Retinal pigment epithelial cell (primary cell): ENCODE measurements around the gene MYCT1.

ENCODE experiments used
- DNase-seq: peaks from one replicate; pipeline ENCODE4 v3.0.0-alpha.2; 2010; ENCODE audit warnings: low read depth
- H3K4me3 ChIP-seq: 2 replicates; pipeline ENCODE4 v1.5.1; 2011; ENCODE audit warnings: mild to moderate bottlenecking, low read length, control low read depth, moderate library complexity
- TF ChIP-seq, protein P1 (sequence below): conservative IDR thresholded peaks from 2 replicates; pipeline ENCODE4 v1.5.1; 2011; ENCODE audit warnings: low read depth, low read length, control low read depth, inconsistent platforms

The MYCT1 gene

DNA sequence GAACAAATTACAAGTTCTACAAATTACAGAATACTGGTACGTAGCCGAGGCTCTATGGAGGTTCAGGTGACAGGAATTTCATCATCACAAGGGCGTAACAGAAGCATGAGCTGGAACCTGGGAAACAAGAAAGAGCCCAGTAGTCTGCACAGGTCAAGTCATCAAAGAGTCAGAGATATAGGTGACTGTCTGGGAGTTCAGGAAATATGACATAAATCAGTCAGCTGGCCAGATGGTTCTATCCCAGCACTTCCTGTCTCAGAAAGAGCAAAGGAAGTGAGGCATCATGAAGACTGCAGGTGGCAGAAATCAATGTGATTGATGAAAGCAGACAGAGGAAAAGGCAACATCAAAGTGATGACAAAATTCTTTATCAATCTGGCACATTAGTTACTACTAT is 23.3 kb downstream of the MYCT1 start:
- no peak for DNase-seq

DNA sequence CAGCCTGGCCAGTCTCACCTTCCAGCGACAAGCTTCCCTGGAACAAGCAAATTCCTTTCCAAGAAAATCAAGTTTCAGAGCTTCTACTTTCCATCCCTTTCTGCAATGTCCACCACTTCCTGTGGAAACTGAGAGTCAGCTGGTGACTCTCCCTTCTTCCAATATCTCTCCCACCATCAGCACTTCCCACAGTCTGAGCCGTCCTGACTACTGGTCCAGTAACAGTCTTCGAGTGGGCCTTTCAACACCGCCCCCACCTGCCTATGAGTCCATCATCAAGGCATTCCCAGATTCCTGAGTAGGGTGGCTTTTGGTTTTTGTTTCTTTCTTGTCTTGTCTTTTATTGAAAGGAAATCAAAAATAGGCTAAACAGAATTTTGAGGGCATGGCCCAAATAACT is 24.3 kb downstream of the MYCT1 start:
- H3K4me3 ChIP-seq, result no peak overlapping the region
- DNase-seq, result no peak
- TF ChIP-seq, protein P1, sequence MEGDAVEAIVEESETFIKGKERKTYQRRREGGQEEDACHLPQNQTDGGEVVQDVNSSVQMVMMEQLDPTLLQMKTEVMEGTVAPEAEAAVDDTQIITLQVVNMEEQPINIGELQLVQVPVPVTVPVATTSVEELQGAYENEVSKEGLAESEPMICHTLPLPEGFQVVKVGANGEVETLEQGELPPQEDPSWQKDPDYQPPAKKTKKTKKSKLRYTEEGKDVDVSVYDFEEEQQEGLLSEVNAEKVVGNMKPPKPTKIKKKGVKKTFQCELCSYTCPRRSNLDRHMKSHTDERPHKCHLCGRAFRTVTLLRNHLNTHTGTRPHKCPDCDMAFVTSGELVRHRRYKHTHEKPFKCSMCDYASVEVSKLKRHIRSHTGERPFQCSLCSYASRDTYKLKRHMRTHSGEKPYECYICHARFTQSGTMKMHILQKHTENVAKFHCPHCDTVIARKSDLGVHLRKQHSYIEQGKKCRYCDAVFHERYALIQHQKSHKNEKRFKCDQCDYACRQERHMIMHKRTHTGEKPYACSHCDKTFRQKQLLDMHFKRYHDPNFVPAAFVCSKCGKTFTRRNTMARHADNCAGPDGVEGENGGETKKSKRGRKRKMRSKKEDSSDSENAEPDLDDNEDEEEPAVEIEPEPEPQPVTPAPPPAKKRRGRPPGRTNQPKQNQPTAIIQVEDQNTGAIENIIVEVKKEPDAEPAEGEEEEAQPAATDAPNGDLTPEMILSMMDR, result no peak

More for the DNA sequence above, 23.3 kb downstream of the MYCT1 start:
- TF ChIP-seq, protein P1, result no peak
- no peak overlapping the region for H3K4me3 ChIP-seq

DNA sequence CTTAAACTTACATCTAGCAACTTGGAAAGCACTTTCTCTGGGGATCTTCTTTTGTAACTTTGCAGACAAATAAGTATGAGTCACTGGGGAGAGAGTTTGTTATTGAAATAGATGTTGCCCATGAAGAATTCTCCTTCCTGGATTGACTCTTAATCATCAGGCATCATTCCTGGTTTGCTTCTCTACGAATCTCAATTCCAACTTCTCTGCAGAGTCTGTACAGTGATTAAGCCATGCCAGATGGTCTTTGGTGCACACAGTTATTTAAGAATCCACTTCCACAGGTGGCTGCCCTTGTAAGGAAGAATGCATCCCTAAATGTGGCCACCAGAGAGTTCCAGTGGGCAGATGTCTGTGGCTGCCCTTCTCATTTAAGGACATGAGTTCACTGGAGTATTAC is 25.7 kb downstream of the MYCT1 start:
- TF ChIP-seq, protein P1, result no peak
- H3K4me3 ChIP-seq, result no peak overlapping the region
- no peak for DNase-seq

DNA sequence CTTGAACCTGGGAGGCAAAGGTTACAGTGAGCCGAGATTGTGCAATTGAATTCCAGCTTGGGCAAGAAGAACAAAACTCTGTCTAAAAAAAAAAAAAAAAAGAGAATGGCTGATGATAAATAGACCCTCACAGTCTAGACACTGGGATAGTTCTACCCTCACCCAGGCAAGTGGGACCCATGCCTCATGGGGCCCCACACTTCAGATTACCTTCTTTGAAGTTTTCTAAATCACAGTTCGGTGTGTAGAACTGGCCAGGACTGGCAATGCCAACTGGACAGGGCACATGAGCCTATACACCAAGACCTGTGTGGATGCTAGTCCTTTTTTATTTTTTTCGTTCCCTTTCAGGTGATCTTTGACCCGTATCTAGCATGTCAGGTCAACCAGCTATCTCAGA is 28.6 kb downstream of the MYCT1 start:
- no peak for DNase-seq
- TF ChIP-seq, protein P1, result no peak
- no peak overlapping the region for H3K4me3 ChIP-seq

DNA sequence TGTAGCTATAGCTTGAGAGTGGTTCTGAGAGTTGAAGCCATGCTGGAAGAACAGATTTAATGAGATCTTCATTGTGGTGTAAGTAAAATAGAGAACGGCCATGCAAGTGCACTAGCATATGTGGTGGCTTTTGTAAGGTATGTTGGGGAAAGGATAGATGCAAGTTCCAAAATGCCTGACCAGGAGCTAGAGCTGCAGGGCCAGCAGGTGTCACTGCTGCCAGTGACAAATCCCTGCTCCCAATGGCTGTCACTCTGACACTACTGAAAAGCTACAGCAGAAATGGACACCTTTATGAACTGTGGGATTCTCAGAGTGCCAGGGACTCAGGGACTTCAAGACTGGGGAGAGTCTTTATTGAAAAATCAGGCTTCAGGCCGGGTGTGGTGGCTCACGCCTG is 29.8 kb downstream of the MYCT1 start:
- DNase-seq, result no peak
- TF ChIP-seq, protein P1, result no peak
- no peak overlapping the region for H3K4me3 ChIP-seq

DNA sequence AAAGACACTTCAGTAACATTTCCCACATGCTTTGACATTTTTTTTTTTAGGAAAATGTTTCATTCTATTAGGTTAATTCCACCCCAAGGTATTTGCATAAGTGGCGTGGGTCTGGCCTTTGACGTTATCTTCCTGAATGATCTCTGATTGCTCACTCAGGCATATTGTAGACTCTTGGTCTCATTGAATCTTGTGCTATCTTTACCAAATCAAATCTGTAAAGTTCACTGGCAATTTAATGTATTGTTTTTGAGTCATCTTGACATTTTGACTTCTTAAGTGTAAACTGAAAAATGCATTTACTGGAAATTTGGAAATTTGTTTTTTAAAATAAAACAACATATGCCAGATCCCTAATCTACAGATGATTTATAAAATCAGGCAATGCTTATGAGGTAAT is 36.9 kb downstream of the MYCT1 start:
- no peak for DNase-seq
- no peak overlapping the region for H3K4me3 ChIP-seq
- TF ChIP-seq, protein P1, result no peak

DNA sequence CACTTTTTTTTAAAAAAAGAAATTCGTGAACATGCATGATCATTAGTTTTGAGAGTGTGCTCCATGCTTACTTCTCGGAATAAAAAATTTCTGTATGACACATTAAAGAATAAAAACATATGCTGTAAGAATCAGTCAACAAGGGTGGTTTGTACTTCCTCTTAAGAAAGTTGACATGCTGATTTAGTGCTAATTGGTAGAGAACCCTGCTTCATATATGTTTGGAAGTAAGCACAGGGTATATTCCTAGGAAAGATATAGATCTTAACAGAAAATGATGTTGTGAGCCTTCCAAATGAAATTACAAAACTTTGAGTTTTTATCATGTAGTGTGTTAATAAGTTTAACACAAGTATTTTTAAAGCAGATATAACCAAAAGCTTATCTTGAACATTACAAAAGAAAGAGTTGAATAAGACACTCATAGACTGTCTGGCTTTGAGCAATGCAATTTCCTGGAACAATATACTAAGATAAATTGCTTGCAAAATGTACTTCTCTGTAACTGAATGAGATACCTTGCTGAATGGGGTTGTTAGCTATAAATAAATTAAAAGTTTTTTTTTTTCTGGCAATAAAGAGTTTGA is 39.1 kb downstream of the MYCT1 start:
- no peak overlapping the region for H3K4me3 ChIP-seq
- no peak for DNase-seq
- TF ChIP-seq, protein P1, result no peak
